HUES6 (cell line): ENCODE results near the gene PRDM16.

Experiments
- H3K27ac ChIP-seq: 2 replicates; pipeline ENCODE4 v1.7.0; 2013; ENCODE audit warnings: low read depth, mild to moderate bottlenecking, low read length, inconsistent platforms
- H3K27me3 ChIP-seq: 2 replicates; pipeline ENCODE4 v1.6.1; 2013; ENCODE audit warnings: low read length; ENCODE audit not compliant: control insufficient read depth, insufficient read depth
- H3K36me3 ChIP-seq: 2 replicates; pipeline ENCODE4 v1.6.1; 2013; ENCODE audit warnings: low read length; ENCODE audit not compliant: control insufficient read depth, insufficient read depth
- H3K4me1 ChIP-seq: 2 replicates; pipeline ENCODE4 v1.6.1; 2013; ENCODE audit warnings: low read length; ENCODE audit not compliant: control insufficient read depth, insufficient read depth
- H3K4me3 ChIP-seq: 2 replicates; pipeline ENCODE4 v1.5.1; 2013; ENCODE audit warnings: low read depth, low read length
- H3K9ac ChIP-seq: one replicate; pipeline ENCODE4 v1.6.1; 2013; ENCODE audit warnings: mild to moderate bottlenecking, low read length
- H3K9me3 ChIP-seq: 2 replicates; pipeline ENCODE4 v1.6.1; 2013; ENCODE audit warnings: low read depth, low read length; ENCODE audit not compliant: control insufficient read depth, insufficient read depth

Gene PRDM16

GRCh38 chr1:3149277-3149676 lies 80.3 kb downstream of the PRDM16 start:
- H3K27me3 ChIP-seq, result no peaks in the 10 kb centered on the region
- H3K4me1 ChIP-seq, result no peaks in the 10 kb centered on the region
- H3K27ac ChIP-seq, result no peak overlapping the region
- H3K4me3 ChIP-seq, result no peak overlapping the region
- H3K9me3 ChIP-seq, result no peaks in the 10 kb centered on the region
- no peak overlapping the region for H3K9ac ChIP-seq
- no peaks in the 10 kb centered on the region for H3K36me3 ChIP-seq

GRCh38 chr1:3151456-3151855 lies 82.5 kb downstream of the PRDM16 start:
- Histone ChIP-seq H3K9ac (no peak overlapping the region), H3K27ac (no peak overlapping the region), H3K4me3 (no peak overlapping the region), H3K4me1 (no peaks in the 10 kb centered on the region), H3K27me3 (no peaks in the 10 kb centered on the region), H3K9me3 (no peaks in the 10 kb centered on the region), H3K36me3 (no peaks in the 10 kb centered on the region)

- H3K9ac ChIP-seq, result no peak overlapping the region
- H3K4me1 ChIP-seq, result no peaks in the 10 kb centered on the region
- H3K4me3 ChIP-seq, result no peak overlapping the region
- no peaks in the 10 kb centered on the region for H3K9me3 ChIP-seq
- no peaks in the 10 kb centered on the region for H3K36me3 ChIP-seq
- H3K27me3 ChIP-seq, result no peaks in the 10 kb centered on the region
- H3K27ac ChIP-seq, result no peak overlapping the region
These were observed 83.1 kb downstream of the PRDM16 start for GRCh38 chr1:3152143-3152542.

GRCh38 chr1:3153197-3153596 lies 84.2 kb downstream of the PRDM16 start:
- Histone ChIP-seq H3K4me1 (no peaks in the 10 kb centered on the region), H3K36me3 (no peaks in the 10 kb centered on the region), H3K27ac (no peak overlapping the region), H3K27me3 (no peaks in the 10 kb centered on the region), H3K9me3 (no peaks in the 10 kb centered on the region), H3K9ac (no peak overlapping the region), H3K4me3 (no peak overlapping the region)

- Histone ChIP-seq H3K36me3 (no peaks in the 10 kb centered on the region), H3K27me3 (no peaks in the 10 kb centered on the region), H3K27ac (no peak overlapping the region), H3K4me1 (no peaks in the 10 kb centered on the region), H3K9me3 (no peaks in the 10 kb centered on the region), H3K9ac (no peak overlapping the region), H3K4me3 (no peak overlapping the region)
These were observed 85.1 kb downstream of the PRDM16 start for GRCh38 chr1:3153902-3154795.

GRCh38 chr1:3155056-3155925 lies 86.3 kb downstream of the PRDM16 start:
- no peaks in the 10 kb centered on the region for H3K4me1 ChIP-seq

GRCh38 chr1:3155926-3156220 lies 86.9 kb downstream of the PRDM16 start:
- no peaks in the 10 kb centered on the region; the same call in 1 of the 2 replicates for H3K27me3 ChIP-seq
- H3K9ac ChIP-seq, result no peak overlapping the region
- H3K36me3 ChIP-seq, result no peaks in the 10 kb centered on the region
- no peak overlapping the region for H3K27ac ChIP-seq
- H3K4me3 ChIP-seq, result no peak overlapping the region
- H3K4me1 ChIP-seq, result no peaks in the 10 kb centered on the region
- H3K9me3 ChIP-seq, result no peaks in the 10 kb centered on the region

More at GRCh38 chr1:3155056-3155925, 86.3 kb downstream of the PRDM16 start:
- Histone ChIP-seq H3K9me3 (no peaks in the 10 kb centered on the region), H3K27ac (no peak overlapping the region), H3K36me3 (no peaks in the 10 kb centered on the region), H3K9ac (no peak overlapping the region), H3K4me3 (no peak overlapping the region), H3K27me3 (no peaks in the 10 kb centered on the region)

- H3K9ac ChIP-seq, result no peak overlapping the region
- no peaks in the 10 kb centered on the region; the same call in 1 of the 2 replicates for H3K27me3 ChIP-seq
- H3K9me3 ChIP-seq, result no peaks in the 10 kb centered on the region
- no peak overlapping the region for H3K27ac ChIP-seq
- no peak overlapping the region for H3K4me3 ChIP-seq
- H3K4me1 ChIP-seq, result no peaks in the 10 kb centered on the region
- H3K36me3 ChIP-seq, result no peaks in the 10 kb centered on the region
These were observed 87.9 kb downstream of the PRDM16 start for GRCh38 chr1:3156936-3157335.

GRCh38 chr1:3158347-3158746 lies 89.3 kb downstream of the PRDM16 start:
- Histone ChIP-seq H3K36me3 (no peaks in the 10 kb centered on the region), H3K27ac (no peak overlapping the region), H3K9ac (no peak overlapping the region), H3K4me1 (no peaks in the 10 kb centered on the region), H3K4me3 (no peak overlapping the region), H3K9me3 (no peaks in the 10 kb centered on the region), H3K27me3 (no peaks in the 10 kb centered on the region; the same call in 1 of the 2 replicates)

- Histone ChIP-seq H3K27me3 (no peaks in the 10 kb centered on the region; the same call in 1 of the 2 replicates), H3K36me3 (no peaks in the 10 kb centered on the region), H3K4me3 (no peak overlapping the region), H3K27ac (no peak overlapping the region), H3K9ac (no peak overlapping the region), H3K9me3 (no peaks in the 10 kb centered on the region), H3K4me1 (no peaks in the 10 kb centered on the region)
These were observed 90.1 kb downstream of the PRDM16 start for GRCh38 chr1:3159121-3159520.

- Histone ChIP-seq H3K4me1 (no peaks in the 10 kb centered on the region), H3K27me3 (no peaks in the 10 kb centered on the region; the same call in 1 of the 2 replicates), H3K27ac (no peak overlapping the region), H3K9me3 (no peaks in the 10 kb centered on the region), H3K9ac (no peak overlapping the region), H3K36me3 (no peaks in the 10 kb centered on the region), H3K4me3 (no peak overlapping the region)
These were observed 91.0 kb downstream of the PRDM16 start for GRCh38 chr1:3159996-3160395.
